HG02943 (cell line): ENCODE data around the gene TAS2R39.
"Not testable (repeated sequence)": the region's sequence is repeated elsewhere in the genome, so short reads cannot be mapped to it uniquely, and the experiment has no call there.

Experiments
- ATAC-seq: cut with Tn5 transposase; IDR thresholded peaks from one replicate; pipeline ENCODE4 v1.9.1; 2021; ENCODE audit warnings: mild to moderate bottlenecking, low read depth, moderate library complexity; ENCODE audit not compliant: unreplicated experiment

The TAS2R39 gene

DNA sequence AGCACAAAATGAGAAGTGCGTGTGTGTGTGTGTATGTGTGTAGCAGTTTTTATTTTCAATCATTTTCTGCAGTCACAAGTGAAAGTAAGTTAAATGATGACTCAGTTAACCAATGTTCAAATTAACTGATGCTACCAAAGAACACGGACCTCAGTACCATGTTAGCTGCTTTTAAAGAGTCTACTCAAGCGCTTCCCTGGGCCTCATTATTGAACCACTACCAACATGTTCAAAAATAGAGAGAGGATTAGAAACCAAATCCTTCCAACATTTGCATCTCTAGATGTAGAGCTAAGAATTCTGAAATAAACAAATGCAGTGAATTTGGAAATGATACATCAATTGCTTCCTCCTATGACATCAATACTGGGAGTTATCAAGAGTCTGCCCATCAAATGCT, at the start of gene TAS2R39:
TAS2R39 (plus strand) TSS at position 396 of the 400 bp plus-strand sequence; CDS start at position 396, 0 bp downstream.
- ATAC-seq: no peak

DNA sequence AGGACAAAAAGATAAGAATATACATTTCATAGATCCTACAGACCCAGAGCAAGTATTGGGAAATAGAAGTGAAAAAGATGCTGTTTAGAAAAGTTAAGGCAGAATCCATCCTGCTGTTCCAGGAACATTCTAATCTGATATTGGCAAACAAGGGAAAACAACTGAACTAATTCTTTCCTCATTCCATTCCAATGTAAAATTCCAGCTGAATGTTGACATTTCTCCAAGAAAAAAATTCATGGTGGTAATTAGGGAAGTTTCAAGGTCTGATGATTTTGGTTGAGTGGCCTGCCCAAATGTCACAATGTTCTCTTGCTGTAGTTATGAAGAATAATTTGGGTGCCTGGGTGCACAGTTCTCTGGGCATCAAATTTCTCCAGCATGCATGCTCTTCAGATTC, 36.1 kb upstream of the TAS2R39 start:
- ATAC-seq: no peak

DNA sequence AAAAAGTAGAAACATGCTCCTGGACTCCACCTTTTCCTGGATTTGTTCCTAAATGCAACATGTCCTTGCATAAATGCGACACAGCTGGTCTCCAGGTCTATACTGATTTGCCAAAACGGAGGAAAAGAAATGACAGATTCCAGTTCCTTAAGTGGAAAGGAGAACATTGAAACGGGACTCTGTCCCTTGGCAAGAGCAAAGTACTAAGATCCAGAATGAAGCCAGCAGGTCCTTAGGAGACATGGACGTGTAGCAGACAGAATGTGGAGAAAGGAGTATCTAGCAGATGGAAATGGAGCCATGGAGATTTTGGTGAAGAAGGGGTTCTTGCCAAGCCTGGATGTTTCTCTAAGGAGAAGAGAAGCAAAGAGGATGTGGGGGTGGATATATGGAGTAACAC, 35.2 kb upstream of the TAS2R39 start:
- no peak for ATAC-seq

DNA sequence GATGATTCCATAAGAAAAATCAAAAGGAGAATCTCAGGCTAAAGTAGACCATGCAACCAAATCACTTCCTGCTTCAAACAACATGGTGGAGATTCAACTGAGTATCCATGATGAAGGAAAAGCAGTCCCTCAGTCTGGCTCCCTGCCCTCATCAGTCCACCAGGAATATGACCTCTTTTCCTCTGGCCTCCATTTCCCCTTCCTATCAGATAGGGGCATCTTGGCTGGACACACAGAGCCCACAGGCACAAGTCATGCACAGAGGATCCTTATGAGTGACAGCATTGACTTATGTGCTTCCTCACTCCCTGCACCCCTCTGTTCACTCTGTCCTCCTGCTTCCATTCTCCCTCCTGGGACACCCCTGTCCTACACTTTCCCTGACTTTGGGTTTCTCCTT, 34.6 kb upstream of the TAS2R39 start:
- ATAC-seq: no peak

DNA sequence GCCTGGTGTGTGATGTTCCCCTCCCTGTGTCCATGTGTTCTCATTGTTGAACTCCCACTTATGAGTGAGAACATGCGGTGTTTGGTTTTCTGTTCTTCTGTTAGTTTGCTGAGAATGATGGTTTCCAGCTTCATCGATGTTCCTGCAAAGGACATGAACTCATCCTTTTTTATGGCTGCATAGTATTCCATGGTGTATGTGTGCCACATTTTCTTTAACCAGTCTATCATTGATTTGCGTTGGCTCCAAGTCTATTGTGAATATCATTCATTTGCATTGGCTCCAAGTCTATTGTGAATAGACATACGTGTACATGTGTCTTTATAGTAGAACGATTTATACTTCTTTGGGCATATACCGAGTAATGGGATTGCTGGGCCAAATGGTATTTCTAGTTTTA, 32.5 kb upstream of the TAS2R39 start:
- not testable (repeated sequence) for ATAC-seq

DNA sequence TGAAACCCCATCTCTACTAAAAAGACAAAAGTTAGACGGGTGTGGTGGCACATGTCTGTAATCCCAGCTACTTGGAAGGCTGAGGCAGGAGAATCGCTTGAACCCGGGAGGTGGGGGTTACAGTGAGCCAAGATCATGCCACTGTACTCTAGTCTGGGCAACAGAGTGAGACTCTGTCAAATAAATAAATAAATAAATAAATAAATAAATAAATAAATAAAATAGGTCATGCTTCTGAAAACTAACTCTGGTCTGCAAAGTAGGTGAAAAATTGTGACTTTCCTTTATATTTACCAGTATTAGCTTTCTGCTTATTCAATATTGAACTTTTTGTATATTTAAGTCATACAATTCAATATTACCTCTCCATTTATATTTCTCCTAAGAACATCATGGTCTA, 24.6 kb upstream of the TAS2R39 start:
- not testable (repeated sequence) for ATAC-seq

DNA sequence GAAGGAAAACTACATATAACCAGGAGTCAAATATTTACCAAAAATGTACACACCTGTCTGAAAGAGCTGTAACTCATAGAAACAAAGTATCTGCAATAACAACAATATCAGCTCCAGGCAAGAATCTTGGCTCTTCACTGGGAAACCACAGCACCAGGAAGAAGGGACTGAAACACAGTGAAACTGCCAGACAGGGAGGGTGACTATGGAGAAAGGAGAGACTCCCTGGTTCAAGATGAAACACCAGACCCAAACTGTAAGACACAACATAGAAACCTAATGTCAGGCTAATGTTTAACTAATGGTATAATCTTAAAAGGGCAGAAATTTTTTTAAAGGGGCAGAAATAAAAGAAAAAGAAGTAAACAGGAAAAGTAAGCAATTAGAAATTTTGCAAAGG, 11.5 kb upstream of the TAS2R39 start:
- no peak for ATAC-seq

DNA sequence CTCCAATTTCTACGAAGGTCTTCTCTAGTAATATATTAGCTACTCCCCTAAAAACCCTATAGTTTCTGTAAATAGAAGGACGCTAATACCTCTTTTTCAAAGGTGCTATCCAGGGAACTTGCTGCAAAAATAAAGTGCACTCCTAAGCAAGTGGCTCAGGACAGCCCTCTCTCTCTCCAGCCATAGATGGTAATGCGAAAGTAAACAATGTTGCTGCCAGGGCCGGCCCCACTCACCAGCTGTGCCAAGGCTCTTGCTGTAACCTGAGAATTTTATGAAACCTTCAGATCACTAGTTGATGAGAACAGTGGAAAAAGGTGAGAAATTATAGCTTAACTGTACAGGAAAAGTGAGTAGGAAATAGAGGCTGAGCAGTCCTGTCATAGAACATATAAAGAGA, 10.9 kb upstream of the TAS2R39 start:
- no peak for ATAC-seq

DNA sequence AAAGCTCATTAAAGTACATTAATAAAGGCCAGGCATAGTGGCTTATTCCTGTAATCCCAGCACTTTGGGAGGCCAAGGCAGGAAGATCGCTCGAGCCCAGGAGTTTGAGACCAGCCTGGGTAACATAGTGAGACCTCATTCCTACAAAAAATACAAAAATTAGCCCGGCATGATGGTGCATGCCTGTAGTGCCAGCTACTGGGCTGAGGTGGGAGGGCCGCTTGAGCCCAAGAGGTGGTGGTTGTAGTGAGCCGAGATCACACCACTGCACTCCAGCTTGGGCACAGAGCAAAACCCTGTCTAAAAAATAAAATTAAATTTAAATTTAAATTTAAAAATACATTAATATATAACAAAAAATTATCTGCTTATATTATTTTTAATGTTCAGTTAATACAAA, 7.1 kb upstream of the TAS2R39 start:
- no peak for ATAC-seq

DNA sequence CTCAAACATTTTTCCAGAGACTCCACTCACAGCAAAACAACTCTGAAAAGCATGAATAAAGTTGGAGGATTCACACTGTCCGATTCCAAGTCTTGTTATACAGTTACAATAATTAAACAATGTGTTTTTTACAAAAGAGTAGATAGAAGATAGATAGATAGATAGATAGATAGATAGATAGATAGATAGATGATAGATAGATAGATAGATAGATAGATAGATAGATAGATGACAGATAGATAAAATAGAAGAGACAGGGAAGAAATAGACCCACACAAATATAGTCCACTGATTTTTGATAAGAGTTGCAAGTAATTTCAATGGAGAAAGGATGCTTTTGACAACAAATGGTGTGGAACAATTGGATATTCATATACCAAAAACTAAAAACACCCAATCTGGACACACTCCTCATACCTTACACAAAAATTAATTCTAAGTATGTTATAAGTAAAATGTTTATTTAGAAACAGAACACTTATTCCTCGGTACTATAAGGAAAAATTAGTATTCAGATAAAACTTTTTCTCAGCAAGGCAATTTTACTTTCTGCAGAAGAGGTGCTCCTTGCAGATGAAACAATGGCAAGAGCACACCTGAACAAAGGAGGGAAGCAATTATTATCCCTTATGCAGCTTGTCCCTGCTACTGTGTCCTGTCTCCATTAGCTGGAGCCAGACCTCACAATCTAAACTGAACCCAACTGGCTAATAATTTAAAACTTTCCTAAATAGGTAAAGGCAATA, 5.7 kb upstream of the TAS2R39 start:
- ATAC-seq: no peak

DNA sequence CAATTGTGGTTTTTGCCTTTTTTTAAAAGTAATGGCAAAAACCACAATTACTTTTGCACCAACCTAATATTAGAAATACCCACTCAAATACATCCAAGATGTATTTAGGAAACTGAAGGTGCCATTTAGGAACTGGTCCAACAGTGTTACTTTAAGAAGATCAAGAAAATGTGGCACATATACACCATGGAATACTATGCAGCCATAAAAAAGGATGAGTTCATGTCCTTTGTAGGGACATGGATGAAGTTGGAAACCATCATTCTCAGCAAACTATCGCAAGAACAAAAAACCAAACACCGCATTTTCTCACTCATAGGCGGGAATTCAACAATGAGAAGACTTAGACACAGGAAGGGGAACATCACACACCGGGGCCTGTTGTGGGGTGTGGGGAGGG, 2.4 kb upstream of the TAS2R39 start:
- not testable (repeated sequence) for ATAC-seq

DNA sequence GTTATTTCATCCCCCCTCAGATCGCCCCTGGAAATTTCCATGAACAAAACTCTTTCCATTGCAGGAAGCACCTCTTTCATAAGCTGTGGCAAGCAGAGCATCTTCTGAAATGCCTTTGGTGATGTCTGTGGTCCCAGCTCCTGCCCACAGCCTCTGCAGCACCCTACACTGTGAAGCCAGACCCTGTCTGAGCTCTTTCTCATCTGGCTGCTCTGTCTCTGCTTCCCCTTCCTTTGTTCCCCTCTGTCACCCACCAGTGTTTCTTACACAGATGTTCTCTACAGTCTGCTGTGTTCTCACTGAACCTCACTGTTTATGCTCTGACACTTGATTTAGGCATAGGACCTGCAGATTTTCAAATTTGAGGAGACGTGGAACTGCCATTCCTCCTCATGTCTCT, 1.9 kb upstream of the TAS2R39 start:
- no peak for ATAC-seq

DNA sequence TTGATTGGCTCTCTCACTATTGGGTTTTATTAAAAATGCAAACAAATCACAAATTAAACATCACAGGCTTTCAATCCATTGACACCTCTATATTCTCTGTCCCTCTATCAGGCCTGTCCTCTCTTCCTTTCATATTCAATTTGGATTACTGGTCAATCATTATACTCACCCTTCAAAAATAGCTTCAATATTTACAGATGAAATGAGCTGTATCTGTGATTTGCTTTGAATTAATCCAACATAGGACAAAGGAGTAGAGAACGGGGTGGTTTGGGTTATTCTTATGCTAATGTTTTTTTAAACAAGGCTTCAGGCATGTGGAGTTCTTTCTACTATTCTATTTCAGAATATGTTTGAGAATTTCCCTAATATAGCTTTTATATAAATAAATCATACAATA, 2.3 kb downstream of the TAS2R39 start:
- no peak for ATAC-seq

DNA sequence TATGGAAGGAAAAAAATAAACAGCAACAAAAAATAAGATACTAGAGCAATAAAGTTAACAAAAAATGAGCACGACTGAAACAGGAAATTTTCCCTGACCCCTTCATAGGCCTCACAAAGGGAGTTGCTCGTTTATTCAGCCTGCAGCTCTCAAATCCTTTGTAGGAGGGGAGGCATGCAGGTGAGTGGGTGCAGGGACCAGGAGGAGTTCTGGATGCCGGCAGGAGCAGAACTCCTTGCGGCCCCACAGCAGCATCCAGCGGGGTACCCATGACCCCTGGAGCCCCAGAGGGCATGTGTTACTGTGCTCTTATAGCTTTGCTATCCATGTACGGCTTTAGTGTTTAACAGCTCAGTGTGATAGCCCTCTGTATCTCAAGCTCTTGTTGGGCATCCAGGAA, 5.8 kb downstream of the TAS2R39 start:
- no peak for ATAC-seq

DNA sequence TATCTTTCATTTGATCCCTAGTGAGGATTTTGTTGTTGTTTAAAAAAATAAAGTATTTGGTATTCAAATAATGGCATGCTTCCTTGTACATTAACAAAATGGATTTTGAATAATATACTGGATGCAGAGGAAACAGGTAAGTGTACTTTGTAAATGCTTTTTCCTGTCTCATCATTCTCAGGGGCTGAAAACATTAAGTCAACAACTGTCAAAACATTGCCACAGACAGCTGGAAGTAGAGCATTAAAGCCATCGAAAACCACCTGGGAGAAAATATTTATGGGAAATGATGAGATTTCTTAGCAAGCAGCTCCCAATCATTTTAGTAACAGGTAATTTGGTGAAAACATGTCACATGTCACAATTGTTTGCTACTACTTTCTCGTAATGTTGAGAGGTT, 10.7 kb downstream of the TAS2R39 start:
- no peak for ATAC-seq

DNA sequence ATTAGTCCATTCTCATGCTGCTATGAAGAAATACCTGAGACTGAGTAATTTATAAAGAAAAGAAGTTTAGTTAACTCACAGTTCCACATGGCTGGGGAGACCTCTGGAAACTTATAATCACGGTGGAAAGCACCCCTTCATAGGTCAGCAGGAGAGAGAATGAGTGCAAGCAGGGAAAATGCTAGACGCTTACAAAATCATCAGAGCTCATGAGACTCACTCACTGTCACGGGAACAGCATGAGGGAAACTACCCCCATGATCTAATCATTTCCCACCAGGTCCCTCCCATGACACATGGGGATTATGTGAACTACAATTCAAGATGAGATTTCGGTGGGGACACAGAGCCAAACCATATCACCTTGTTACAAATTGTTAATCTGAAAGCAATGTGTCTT, 15.8 kb downstream of the TAS2R39 start:
- no peak for ATAC-seq

DNA sequence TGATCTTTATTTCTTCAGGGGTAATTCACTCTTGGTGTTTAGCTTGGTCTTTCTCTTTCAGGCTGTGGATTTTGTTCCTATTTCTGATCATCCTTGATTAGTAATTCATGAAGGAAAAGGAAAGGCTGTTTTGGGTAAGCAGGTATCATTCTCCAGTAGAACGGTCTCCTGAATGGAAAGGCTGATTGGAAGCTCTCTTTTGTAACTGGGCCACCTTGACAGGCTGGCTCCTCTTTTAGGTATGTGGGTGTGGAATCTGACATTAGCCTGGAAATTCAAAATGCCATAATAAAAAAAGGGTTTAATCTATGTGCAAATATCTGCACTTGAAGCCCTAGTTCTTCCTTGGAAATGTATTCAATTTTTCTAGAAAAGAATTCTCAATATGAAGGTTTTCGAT, 18.9 kb downstream of the TAS2R39 start:
- no peak for ATAC-seq

DNA sequence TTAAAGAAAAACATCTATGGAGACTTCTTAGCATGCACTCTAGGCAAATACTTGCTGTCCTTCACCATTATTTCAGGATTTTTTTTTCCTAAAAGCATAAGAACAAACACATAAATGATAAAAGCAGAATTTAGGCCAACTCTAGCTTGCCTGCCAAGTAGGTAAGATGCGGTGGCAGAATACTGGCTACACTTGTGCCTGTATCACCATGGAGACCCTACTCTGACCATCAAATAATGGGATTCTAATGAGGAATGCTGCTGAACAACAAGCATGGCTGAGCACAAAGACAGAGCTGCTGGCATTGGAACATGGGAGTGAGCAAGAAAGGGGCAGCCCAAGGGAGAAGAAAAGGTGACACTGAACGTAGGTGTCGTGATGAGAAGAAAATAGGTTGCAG, 20.2 kb downstream of the TAS2R39 start:
- ATAC-seq: no peak

DNA sequence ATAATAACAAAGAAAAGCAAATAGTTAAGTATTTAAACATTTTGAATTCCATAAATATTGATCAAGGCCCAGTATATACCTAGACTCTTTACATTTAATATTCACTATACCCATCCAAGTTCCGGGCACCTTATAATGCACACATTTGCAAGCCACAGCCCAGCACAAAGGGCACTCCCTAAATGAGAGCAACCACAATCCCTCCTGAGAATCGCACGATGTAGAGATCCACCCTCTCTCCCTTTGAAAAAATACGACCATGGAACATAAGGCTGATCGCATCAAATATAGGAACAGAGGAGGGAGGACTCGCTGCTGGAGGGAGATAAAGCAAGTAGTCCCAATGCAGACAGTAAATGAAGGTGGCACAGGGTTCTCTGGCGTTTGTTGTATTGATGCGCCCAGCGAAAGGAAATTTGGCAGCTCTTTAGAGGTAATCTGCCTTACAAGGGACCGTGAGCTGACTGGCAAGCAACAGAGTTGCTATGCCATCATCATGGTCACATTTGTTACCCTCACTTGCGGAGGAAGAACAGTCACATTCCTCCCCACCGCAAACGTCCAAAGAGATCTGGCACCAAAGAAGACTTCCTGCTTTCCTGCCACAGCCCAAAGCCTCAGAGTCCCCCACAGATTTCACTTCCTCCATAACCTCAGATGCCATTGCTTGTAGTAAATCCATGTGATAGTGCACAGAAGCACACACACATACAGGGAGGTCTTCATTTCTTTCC, 22.5 kb downstream of the TAS2R39 start:
- peak; percentile 84 for ATAC-seq

DNA sequence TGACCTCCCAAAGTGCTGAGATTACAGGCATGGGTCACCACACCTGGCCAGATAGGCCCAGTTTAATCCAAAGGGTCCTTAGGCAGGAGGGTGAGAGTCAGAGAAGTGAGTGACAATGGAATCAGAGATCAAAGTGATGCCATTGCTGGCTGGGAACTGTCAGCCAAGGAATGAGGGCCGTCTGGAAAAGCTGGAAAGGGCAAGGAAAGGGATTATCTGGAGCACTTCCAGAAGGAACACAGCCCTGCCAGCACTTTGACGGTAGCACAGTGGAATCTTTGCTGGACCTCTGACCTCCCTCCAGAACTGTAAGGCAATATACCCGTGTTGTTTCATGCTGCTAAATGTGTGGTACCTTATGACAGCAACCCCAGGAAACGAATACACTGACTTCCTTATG, 27.3 kb downstream of the TAS2R39 start:
- no peak for ATAC-seq

DNA sequence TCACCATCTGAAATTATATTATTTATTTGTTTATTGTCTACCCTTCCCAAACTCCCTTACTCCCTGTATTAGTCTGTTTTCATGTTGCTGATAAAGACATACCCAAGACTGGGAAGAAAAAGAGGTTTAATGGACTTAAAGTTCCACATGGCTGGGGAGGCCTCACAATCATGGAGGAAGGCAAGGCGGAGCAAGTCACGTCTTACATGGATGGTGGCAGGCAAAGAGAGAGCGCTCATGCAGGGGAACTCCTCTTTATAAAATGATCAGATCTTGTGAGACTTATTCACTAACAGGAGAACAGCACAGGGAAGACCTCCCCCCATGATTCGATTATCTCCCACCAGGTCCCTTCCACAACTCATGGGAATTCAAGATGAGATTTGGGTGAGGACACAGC, 30.3 kb downstream of the TAS2R39 start:
- ATAC-seq: not testable (repeated sequence)
